Smooth muscle cell (in vitro differentiated cells): ENCODE measurements around the gene GNG4. TPM values are rescaled to one million over a fixed set of nuclear protein-coding genes. Genes with fewer than 3 reads are reported as not detected.

Source experiments
- DNase-seq: peaks from one replicate; lab custom pipeline; 2025; ENCODE audit not compliant: unreplicated experiment; lab: John Stamatoyannopoulos, UW
- H2AFZ ChIP-seq: fragments of 200-600 bp; sonication (generic); 2 replicates; pipeline ENCODE4 v1.6.0; 2016; ENCODE audit warnings: antibody characterized with exemption, low read depth, mild to moderate bottlenecking
- H3F3A ChIP-seq: fragments of 200-600 bp; sonication (generic); 2 replicates; pipeline ENCODE4 v1.6.0; 2017; ENCODE audit warnings: antibody characterized with exemption, low read depth
- H3K27ac ChIP-seq: fragments of 200-600 bp; sonication (generic); 2 replicates; pipeline ENCODE4 v1.5.1; 2016; ENCODE audit warnings: low read depth, mild to moderate bottlenecking
- H3K27me3 ChIP-seq: fragments of 200-600 bp; sonication (generic); 2 replicates; pipeline ENCODE4 v1.6.1; 2016; ENCODE audit warnings: low read depth, mild to moderate bottlenecking
- H3K36me3 ChIP-seq: fragments of 200-600 bp; sonication (generic); 2 replicates; pipeline ENCODE4 v1.5.1; 2016; ENCODE audit warnings: low read depth
- H3K4me1 ChIP-seq: fragments of 200-600 bp; sonication (generic); 2 replicates; pipeline ENCODE4 v1.5.1; 2016; ENCODE audit warnings: low read depth
- H3K4me2 ChIP-seq: fragments of 200-600 bp; sonication (generic); 2 replicates; pipeline ENCODE4 v1.6.0; 2016; ENCODE audit warnings: mild to moderate bottlenecking
- H3K4me3 ChIP-seq: fragments of 200-600 bp; sonication (generic); 2 replicates; pipeline ENCODE4 v1.5.1; 2016; ENCODE audit warnings: mild to moderate bottlenecking
- H3K79me2 ChIP-seq: fragments of 200-600 bp; sonication (generic); 2 replicates; pipeline ENCODE4 v1.6.0; 2016; ENCODE audit warnings: low read depth, mild to moderate bottlenecking
- H3K9ac ChIP-seq: fragments of 200-600 bp; sonication (generic); 2 replicates; pipeline ENCODE4 v1.6.0; 2016; ENCODE audit warnings: low read depth
- H3K9me3 ChIP-seq: fragments of 200-600 bp; sonication (generic); replicated peaks from 2 replicates; pipeline ENCODE4 v1.5.1; 2016; ENCODE audit warnings: low read depth
- H4K20me1 ChIP-seq: fragments of 200-600 bp; sonication (generic); 2 replicates; pipeline ENCODE4 v1.6.0; 2016; ENCODE audit warnings: low read depth
- CTCF ChIP-seq: fragments of 200-600 bp; sonication (generic); IDR thresholded peaks from 2 replicates; pipeline ENCODE4 v1.5.1; 2017; ENCODE audit warnings: borderline replicate concordance, mild to moderate bottlenecking, antibody characterized with exemption; ENCODE audit not compliant: insufficient read depth, poor library complexity, severe bottlenecking
- WGBS: methylation state at CpG from one replicate; pipeline ENCODE4 v1.1.7; 2016; ENCODE audit warnings: low lambda C conversion rate; 5-methylcytosine and 5-hydroxymethylcytosine counted together
- polyA plus RNA-seq: library from polyadenylated mRNA; unstranded; fragments of >200 nt; fragmentation: Nextera tagmentation; extraction: Ambion mirVana; gene quantifications from 2 replicates; pipeline ENCODE4 v1.2.1, GENCODE V29; 2016
- total RNA-seq: library from RNA; depleted of rRNA; stranded (reverse); fragments of >200 nt; gene quantifications from 2 replicates; pipeline ENCODE4 v1.2.3, GENCODE V29; 2014

Gene GNG4
- total and polyA plus RNA-seq, 2 experiments from 2014 or later, result 2.7 to 3.1 TPM

GRCh38 chr1:235558621-235559169, 90.9 kb downstream of the GNG4 start:
- TF ChIP-seq CTCF, result no peak
- Histone ChIP-seq H3K4me3 (no peak overlapping the region), H2AFZ (no peak overlapping the region), H3K79me2 (no peaks in the 10 kb centered on the region), H3K4me2 (no peak overlapping the region), H3K27ac (no peak overlapping the region), H3K4me1 (no peaks in the 10 kb centered on the region), H4K20me1 (no peaks in the 10 kb centered on the region), H3F3A (no peaks in the 10 kb centered on the region), H3K9me3 (no peaks in the 10 kb centered on the region), H3K27me3 (no peaks in the 10 kb centered on the region), H3K36me3 (no peaks in the 10 kb centered on the region), H3K9ac (no peak overlapping the region)
- WGBS, result 88% methylated on average over 6 of the region's 6 CpGs
- no peak for DNase-seq

DNA sequence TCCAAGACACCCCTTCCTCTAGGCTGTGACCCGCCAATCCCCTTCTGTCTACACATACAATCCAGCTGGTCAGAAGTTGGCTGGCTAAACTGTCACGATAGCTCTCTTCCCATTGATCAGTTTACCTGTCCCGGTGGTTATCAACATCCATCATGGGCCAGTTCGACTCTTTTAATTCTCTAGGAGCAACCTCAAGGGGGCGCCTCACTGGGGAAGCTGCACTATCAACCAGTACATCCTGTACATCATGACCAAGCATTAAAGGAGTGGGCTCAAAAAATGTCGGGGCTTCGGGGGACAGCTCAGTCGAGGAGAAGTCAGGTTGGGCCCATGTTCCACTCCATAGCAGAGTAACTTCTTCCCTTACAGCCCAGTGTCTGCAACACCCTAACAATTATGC, 92.1 kb downstream of the GNG4 start:
- no peak overlapping the region for H3K4me2 ChIP-seq
- H4K20me1 ChIP-seq, result no peaks in the 10 kb centered on the region
- WGBS, result 86% methylated on average over 8 of the region's 8 CpGs
- H3K4me3 ChIP-seq, result no peak overlapping the region
- no peaks in the 10 kb centered on the region for H3K36me3 ChIP-seq
- no peaks in the 10 kb centered on the region for H3K9me3 ChIP-seq
- H3K27ac ChIP-seq, result no peak overlapping the region
- H3K79me2 ChIP-seq, result no peaks in the 10 kb centered on the region
- TF ChIP-seq CTCF, result no peak
- H3K9ac ChIP-seq, result no peak overlapping the region
- no peaks in the 10 kb centered on the region for H3K27me3 ChIP-seq
- no peak overlapping the region for H2AFZ ChIP-seq
- DNase-seq, result no peak
- no peaks in the 10 kb centered on the region for H3K4me1 ChIP-seq
- no peaks in the 10 kb centered on the region for H3F3A ChIP-seq

- Histone ChIP-seq H3K4me3 (no peak overlapping the region), H3K27me3 (no peaks in the 10 kb centered on the region), H4K20me1 (no peaks in the 10 kb centered on the region), H3K9me3 (no peaks in the 10 kb centered on the region), H3K27ac (no peak overlapping the region), H3F3A (no peaks in the 10 kb centered on the region), H3K4me1 (no peaks in the 10 kb centered on the region), H2AFZ (no peak overlapping the region), H3K79me2 (no peaks in the 10 kb centered on the region), H3K4me2 (no peak overlapping the region), H3K9ac (no peak overlapping the region), H3K36me3 (no peaks in the 10 kb centered on the region)
- WGBS, result 90% methylated on average over 11 of the region's 11 CpGs
- no peak for TF ChIP-seq CTCF
- DNase-seq, result no peak
Observed at GRCh38 chr1:235556807-235557206, 92.8 kb downstream of the GNG4 start.

DNA sequence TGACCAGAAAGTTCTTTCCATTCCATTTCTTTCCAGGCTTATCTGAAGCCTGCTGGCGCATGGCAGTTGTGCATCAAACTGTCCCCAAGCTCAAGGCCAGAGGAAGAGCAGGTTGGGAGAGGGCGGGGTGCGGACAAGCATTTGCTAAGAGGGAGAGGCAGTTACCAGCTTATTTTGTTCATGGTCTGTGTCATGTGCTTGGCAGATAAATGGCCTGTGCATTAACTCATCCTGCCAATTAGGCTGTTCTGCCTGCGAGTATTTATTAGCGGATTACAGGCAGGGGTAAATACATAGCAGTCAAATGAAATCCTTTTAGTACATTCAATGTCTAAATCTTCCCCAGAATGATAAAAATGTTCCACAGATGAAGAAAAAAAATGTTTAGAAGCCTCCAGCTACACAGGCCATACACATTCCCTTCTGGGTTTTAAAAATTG, 96.5 kb downstream of the GNG4 start:
- no peaks in the 10 kb centered on the region for H3K9me3 ChIP-seq
- no peak overlapping the region for H2AFZ ChIP-seq
- no peak overlapping the region for H3K4me2 ChIP-seq
- no peak for TF ChIP-seq CTCF
- H3K27ac ChIP-seq, result no peak overlapping the region
- H3K27me3 ChIP-seq, result no peaks in the 10 kb centered on the region
- no peak overlapping the region for H3K4me3 ChIP-seq
- H3K9ac ChIP-seq, result no peak overlapping the region
- H3F3A ChIP-seq, result no peaks in the 10 kb centered on the region
- no peaks in the 10 kb centered on the region for H3K4me1 ChIP-seq
- no peaks in the 10 kb centered on the region for H4K20me1 ChIP-seq
- DNase-seq, result no peak
- no peaks in the 10 kb centered on the region for H3K79me2 ChIP-seq
- no peaks in the 10 kb centered on the region for H3K36me3 ChIP-seq
- WGBS, result 60% methylated on average over 5 of the region's 5 CpGs
